SK-N-SH (cell line): Measurements from ENCODE around the gene CAPS. TPM values are rescaled to one million over a fixed set of nuclear protein-coding genes. Genes with fewer than 3 reads are reported as not detected.

Experiments used
- CTCF ChIA-PET: fragments of 300-600, 350-600 bp; formaldehyde crosslinking; extraction: SDS; loops from one replicate; lab custom pipeline; 2021; lab: Yijun Ruan, JAX
- POLR2A ChIA-PET: fragments of 350-600 bp; sonication (Branson Sonifier 250); formaldehyde crosslinking; extraction: SDS; loops from one replicate; lab custom pipeline; 2020; ENCODE audit warnings: antibody characterized with exemption, inconsistent platforms; lab: Yijun Ruan, JAX
- DNase-seq: peaks from one replicate; pipeline ENCODE4 v3.0.0; 2012
- H2AFZ ChIP-seq: fragments of 200-600 bp; sonication (generic); 2 replicates; pipeline ENCODE4 v1.8.1; 2016; ENCODE audit warnings: antibody characterized with exemption, mild to moderate bottlenecking, low read depth
- H3F3A ChIP-seq: fragments of 200-600 bp; sonication (generic); replicated peaks from 2 replicates; pipeline ENCODE3; 2016; ENCODE audit warnings: antibody characterized with exemption, mild to moderate bottlenecking; ENCODE audit not compliant: insufficient read depth
- H3K27ac ChIP-seq, 2 experiments: fragments of 200-500 bp in 1 of 2; fragments of 200-600 bp in 1 of 2; sonication (Bioruptor generic) in 1 of 2; sonication (generic), shearing (Covaris generic) in 1 of 2; 2 replicates each; pipeline versions ENCODE4 v1.5.1 to v1.6.1; 2014 to 2016; ENCODE audit warnings: low read depth in 2 of 2, inconsistent platforms in 1 of 2, low read length in 1 of 2, mild to moderate bottlenecking in 1 of 2, mixed read lengths in 1 of 2
- H3K27me3 ChIP-seq: fragments of 200-600 bp; sonication (generic), shearing (Covaris generic); 2 replicates; pipeline ENCODE4 v1.6.1; 2016; ENCODE audit warnings: mixed run types; ENCODE audit not compliant: insufficient read depth
- H3K36me3 ChIP-seq, 2 experiments: fragments of 200-500 bp in 1 of 2; fragments of 200-600 bp in 1 of 2; sonication (Bioruptor generic) in 1 of 2; sonication (generic) in 1 of 2; replicated peaks in 1 of 2; 2 replicates each; pipeline versions ENCODE3 to v1.5.1; 2014 to 2016; ENCODE audit warnings: low read length in 1 of 2, mild to moderate bottlenecking in 1 of 2; ENCODE audit not compliant: insufficient read depth in 2 of 2, control insufficient read depth in 1 of 2
- H3K4me1 ChIP-seq, 2 experiments: fragments of 200-500 bp in 1 of 2; fragments of 200-600 bp in 1 of 2; sonication (Bioruptor generic) in 1 of 2; sonication (generic), shearing (Covaris generic) in 1 of 2; 2 replicates each; pipeline versions ENCODE4 v1.5.1 to v1.6.1; 2014 to 2016; ENCODE audit warnings: low read depth in 1 of 2, low read length in 1 of 2, mixed run types in 1 of 2; ENCODE audit not compliant: insufficient read depth in 2 of 2, control insufficient read depth in 1 of 2
- H3K4me2 ChIP-seq: fragments of 200-600 bp; sonication (generic), shearing (Covaris generic); 2 replicates; pipeline ENCODE4 v1.6.1; 2017; ENCODE audit warnings: mixed run types
- H3K4me3 ChIP-seq, 2 experiments: fragments of 200-500 bp in 1 of 2; fragments of 200-600 bp in 1 of 2; sonication (Bioruptor generic) in 1 of 2; sonication (generic), shearing (Covaris generic) in 1 of 2; 2 replicates each; pipeline versions ENCODE4 v1.5.1 to v1.8.1; 2014 to 2016; ENCODE audit warnings: low read depth in 2 of 2, inconsistent platforms in 1 of 2, low read length in 1 of 2, mild to moderate bottlenecking in 1 of 2, mixed read lengths in 1 of 2, moderate library complexity in 1 of 2
- H3K79me2 ChIP-seq: fragments of 200-600 bp; sonication (generic); 2 replicates; pipeline ENCODE4 v1.8.1; 2017; ENCODE audit warnings: mild to moderate bottlenecking; ENCODE audit not compliant: insufficient read depth
- H3K9ac ChIP-seq: fragments of 200-600 bp; sonication (generic); 2 replicates; pipeline ENCODE4 v1.6.1; 2017; ENCODE audit warnings: mixed run types
- H3K9me2 ChIP-seq: fragments of 200-600 bp; sonication (generic); 2 replicates; pipeline ENCODE4 v1.6.1; 2017; ENCODE audit warnings: mixed run types
- H3K9me3 ChIP-seq: fragments of 200-600 bp; sonication (generic); 2 replicates; pipeline ENCODE4 v1.6.1; 2017; ENCODE audit warnings: mixed run types, mild to moderate bottlenecking, moderate library complexity
- H4K20me1 ChIP-seq: fragments of 200-600 bp; sonication (generic); 2 replicates; pipeline ENCODE4 v1.6.1; 2017; ENCODE audit warnings: mild to moderate bottlenecking, mixed run types; ENCODE audit not compliant: insufficient read depth
- EZH2phosphoT487 ChIP-seq: fragments of 200-600 bp; sonication (generic); IDR thresholded peaks from 2 replicates; pipeline ENCODE4 v1.6.1; 2017; ENCODE audit warnings: low read depth, mixed run types, mild to moderate bottlenecking, antibody characterized with exemption, moderate library complexity, borderline replicate concordance
- GATA2 ChIP-seq: sonication (generic); formaldehyde crosslinking; IDR thresholded peaks from 2 replicates; pipeline ENCODE4 v1.5.0; 2020; ENCODE audit warnings: mild to moderate bottlenecking, missing genetic modification reagents
- NRF1 ChIP-seq: IDR thresholded peaks from 2 replicates; pipeline ENCODE4 v1.6.1; 2012; ENCODE audit warnings: low read depth, mild to moderate bottlenecking, low read length
- WGBS: methylation state at CpG from one replicate; pipeline ENCODE4 v1.1.6; 2017; ENCODE audit warnings: low lambda C conversion rate; 5-methylcytosine and 5-hydroxymethylcytosine counted together
- polyA plus RNA-seq, 3 experiments: library from polyadenylated mRNA; depleted of rRNA; stranded (reverse); fragments of >200 nt; gene quantifications; 2 replicates each; pipeline ENCODE4 v1.2.3, GENCODE V29; 2012
- TF ChIP-seq, protein P1 (sequence below): IDR thresholded peaks from 2 replicates; pipeline ENCODE4 v1.4.0; 2012; ENCODE audit warnings: low read depth
- TF ChIP-seq, protein P2 (sequence below): IDR thresholded peaks from 2 replicates; pipeline ENCODE4; 2012
- TF ChIP-seq, protein P3 (sequence below): fragments of 150-350 bp; IDR thresholded peaks from 2 replicates; pipeline ENCODE4 v1.6.1; 2017; ENCODE audit warnings: antibody characterized with exemption, low read length, low read depth, borderline replicate concordance
- TF ChIP-seq, protein P4 (sequence below): fragments of 150-350 bp; IDR thresholded peaks from 2 replicates; pipeline ENCODE4 v1.6.1; 2016; ENCODE audit warnings: mild to moderate bottlenecking, low read depth, low read length
- TF ChIP-seq, protein P5 (sequence below): IDR thresholded peaks from 2 replicates; pipeline ENCODE4 v1.4.0; 2012; ENCODE audit warnings: low read depth, borderline replicate concordance
- TF ChIP-seq, protein P6 (sequence below): fragments of 200-600 bp; sonication (generic); IDR thresholded peaks from 2 replicates; pipeline ENCODE4 v1.6.1; 2017; ENCODE audit warnings: antibody characterized with exemption, mild to moderate bottlenecking, moderate library complexity

The CAPS gene
- polyA plus RNA-seq, 1 of the 3 experiments (the other 2 are of a cell fraction), result 13.4 TPM

DNA sequence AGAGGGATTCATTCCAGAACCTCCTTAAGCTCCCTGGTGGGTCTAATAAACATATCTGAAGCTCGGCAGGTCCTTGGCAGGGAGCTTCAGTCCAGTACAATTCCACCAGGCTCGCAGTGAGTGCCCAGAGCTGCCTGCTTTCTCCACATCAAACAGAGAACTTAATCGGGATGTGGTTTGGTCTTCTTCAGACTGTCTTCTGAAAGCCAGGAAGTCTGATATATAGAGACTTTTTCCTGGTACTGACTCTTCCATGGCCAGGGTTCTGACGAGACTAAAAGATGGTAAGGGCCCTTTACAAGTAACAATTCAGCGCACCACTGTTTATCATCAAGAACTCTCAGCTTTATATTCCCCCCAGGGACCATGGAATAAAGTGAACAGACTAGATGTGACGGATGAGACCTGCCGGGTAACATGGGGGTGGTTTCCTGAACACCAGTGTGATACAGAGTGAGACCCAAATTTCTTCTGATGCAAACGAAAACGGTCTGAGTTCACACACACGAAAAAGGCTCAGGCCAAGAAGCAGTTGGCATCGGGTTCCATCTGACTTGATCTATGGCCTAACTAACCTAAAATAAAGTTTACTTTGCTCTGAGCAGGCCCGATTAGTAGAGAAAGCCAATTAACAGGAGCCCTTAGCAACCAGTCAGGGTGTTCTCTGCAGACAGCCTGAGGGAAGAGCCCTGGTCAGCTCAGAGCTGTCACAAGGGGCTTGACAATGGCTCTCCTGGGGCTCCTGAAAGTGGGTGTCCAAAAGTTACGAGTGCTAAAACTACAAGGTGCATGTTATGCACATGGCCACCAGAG, 34.9 kb downstream of the CAPS start:
- peaks cover 21 to 53% of the 10 kb centered on the region in 2 experiments for H3K4me1 ChIP-seq
- H3K36me3 ChIP-seq, result peaks cover 8 to 22% of the 10 kb centered on the region in 2 experiments
- TF ChIP-seq, protein P1, sequence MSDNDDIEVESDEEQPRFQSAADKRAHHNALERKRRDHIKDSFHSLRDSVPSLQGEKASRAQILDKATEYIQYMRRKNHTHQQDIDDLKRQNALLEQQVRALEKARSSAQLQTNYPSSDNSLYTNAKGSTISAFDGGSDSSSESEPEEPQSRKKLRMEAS, result no peak
- TF ChIP-seq, protein P2, sequence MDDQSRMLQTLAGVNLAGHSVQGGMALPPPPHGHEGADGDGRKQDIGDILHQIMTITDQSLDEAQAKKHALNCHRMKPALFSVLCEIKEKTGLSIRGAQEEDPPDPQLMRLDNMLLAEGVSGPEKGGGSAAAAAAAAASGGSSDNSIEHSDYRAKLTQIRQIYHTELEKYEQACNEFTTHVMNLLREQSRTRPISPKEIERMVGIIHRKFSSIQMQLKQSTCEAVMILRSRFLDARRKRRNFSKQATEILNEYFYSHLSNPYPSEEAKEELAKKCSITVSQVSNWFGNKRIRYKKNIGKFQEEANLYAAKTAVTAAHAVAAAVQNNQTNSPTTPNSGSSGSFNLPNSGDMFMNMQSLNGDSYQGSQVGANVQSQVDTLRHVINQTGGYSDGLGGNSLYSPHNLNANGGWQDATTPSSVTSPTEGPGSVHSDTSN, result no peak
- TF ChIP-seq, protein P3, sequence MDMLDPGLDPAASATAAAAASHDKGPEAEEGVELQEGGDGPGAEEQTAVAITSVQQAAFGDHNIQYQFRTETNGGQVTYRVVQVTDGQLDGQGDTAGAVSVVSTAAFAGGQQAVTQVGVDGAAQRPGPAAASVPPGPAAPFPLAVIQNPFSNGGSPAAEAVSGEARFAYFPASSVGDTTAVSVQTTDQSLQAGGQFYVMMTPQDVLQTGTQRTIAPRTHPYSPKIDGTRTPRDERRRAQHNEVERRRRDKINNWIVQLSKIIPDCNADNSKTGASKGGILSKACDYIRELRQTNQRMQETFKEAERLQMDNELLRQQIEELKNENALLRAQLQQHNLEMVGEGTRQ, result no peak
- TF ChIP-seq EZH2phosphoT487, result no peak
- DNase-seq, result no peak
- ChIA-PET POLR2A (interaction anchor here (1.2 kb wide), 1 partner anchor 29 kb away, joined by 4 read pairs; the partner anchor contains the start of gene RANBP3), CTCF (interaction anchor here (1.3 to 1.7 kb wide), 2 partner anchors 19 to 38 kb away, joined by 3 to 10 read pairs; no protein-coding TSS in a partner anchor)
- WGBS, result 84% methylated on average over 13 of the region's 13 CpGs
- no peaks in the 10 kb centered on the region for H3K9me3 ChIP-seq
- no peaks in the 10 kb centered on the region for H3F3A ChIP-seq
- no peak overlapping the region for H2AFZ ChIP-seq
- H4K20me1 ChIP-seq, result peaks cover 93% of the 10 kb centered on the region
- H3K4me2 ChIP-seq, result no peak overlapping the region
- H3K27me3 ChIP-seq, result no peaks in the 10 kb centered on the region
- no peak overlapping the region for H3K4me3 ChIP-seq
- H3K79me2 ChIP-seq, result peaks cover 94% of the 10 kb centered on the region
- peak overlapping the region in 1 of 2 experiments; percentile 11; a peak in 1 of 4 replicates for H3K27ac ChIP-seq
- H3K9ac ChIP-seq, result no peak overlapping the region
- no peaks in the 10 kb centered on the region for H3K9me2 ChIP-seq

DNA sequence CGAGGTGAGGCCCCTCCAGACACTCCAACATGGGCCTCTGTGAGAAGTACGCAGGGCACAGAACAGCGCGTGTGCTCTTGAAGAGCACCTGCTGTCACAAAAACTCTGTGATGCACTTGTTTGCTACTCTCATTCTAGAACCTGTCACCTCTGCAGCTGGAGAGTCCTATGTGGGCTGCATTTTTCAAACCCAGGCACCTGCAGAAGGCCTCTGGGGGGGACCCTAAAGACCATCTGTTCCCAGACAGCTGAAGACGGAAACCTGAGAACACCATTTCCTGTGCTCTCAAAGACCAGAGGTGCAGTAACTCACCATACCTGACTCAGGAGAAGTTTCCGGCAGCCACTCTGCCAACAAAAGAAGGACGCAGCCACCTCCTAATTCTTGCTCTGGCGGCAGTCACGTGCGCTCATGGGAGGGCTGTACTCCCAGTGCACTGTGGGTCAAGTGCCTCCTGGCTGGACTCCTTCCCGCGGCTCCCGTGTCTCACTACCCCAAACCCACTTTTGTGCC, 35.8 kb downstream of the CAPS start:
- Histone ChIP-seq H3K27me3 (no peaks in the 10 kb centered on the region), H3K4me2 (no peak overlapping the region), H3K4me1 (peaks cover 30 to 55% of the 10 kb centered on the region in 2 experiments), H3K36me3 (peaks cover 8 to 20% of the 10 kb centered on the region in 2 experiments), H3K79me2 (peaks cover 94% of the 10 kb centered on the region), H3F3A (no peaks in the 10 kb centered on the region), H4K20me1 (peaks cover 93% of the 10 kb centered on the region), H3K9me3 (no peaks in the 10 kb centered on the region), H3K27ac (no peak overlapping the region; a peak in 1 of 4 replicates), H3K4me3 (no peak overlapping the region), H3K9ac (no peak overlapping the region), H2AFZ (no peak overlapping the region), H3K9me2 (no peaks in the 10 kb centered on the region)
- ChIA-PET CTCF (interaction anchor here (1.7 to 3.5 kb wide), 3 partner anchors 18 to 25 kb away, joined by 4 to 29 read pairs (median 10); no protein-coding TSS in a partner anchor), POLR2A (no interaction called here)
- DNase-seq, result no peak
- TF ChIP-seq, protein P4, sequence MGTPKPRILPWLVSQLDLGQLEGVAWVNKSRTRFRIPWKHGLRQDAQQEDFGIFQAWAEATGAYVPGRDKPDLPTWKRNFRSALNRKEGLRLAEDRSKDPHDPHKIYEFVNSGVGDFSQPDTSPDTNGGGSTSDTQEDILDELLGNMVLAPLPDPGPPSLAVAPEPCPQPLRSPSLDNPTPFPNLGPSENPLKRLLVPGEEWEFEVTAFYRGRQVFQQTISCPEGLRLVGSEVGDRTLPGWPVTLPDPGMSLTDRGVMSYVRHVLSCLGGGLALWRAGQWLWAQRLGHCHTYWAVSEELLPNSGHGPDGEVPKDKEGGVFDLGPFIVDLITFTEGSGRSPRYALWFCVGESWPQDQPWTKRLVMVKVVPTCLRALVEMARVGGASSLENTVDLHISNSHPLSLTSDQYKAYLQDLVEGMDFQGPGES, result no peak
- TF ChIP-seq, protein P5, sequence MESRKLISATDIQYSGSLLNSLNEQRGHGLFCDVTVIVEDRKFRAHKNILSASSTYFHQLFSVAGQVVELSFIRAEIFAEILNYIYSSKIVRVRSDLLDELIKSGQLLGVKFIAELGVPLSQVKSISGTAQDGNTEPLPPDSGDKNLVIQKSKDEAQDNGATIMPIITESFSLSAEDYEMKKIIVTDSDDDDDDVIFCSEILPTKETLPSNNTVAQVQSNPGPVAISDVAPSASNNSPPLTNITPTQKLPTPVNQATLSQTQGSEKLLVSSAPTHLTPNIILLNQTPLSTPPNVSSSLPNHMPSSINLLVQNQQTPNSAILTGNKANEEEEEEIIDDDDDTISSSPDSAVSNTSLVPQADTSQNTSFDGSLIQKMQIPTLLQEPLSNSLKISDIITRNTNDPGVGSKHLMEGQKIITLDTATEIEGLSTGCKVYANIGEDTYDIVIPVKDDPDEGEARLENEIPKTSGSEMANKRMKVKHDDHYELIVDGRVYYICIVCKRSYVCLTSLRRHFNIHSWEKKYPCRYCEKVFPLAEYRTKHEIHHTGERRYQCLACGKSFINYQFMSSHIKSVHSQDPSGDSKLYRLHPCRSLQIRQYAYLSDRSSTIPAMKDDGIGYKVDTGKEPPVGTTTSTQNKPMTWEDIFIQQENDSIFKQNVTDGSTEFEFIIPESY, result no peak
- no peak for TF ChIP-seq GATA2
- TF ChIP-seq, protein P6, sequence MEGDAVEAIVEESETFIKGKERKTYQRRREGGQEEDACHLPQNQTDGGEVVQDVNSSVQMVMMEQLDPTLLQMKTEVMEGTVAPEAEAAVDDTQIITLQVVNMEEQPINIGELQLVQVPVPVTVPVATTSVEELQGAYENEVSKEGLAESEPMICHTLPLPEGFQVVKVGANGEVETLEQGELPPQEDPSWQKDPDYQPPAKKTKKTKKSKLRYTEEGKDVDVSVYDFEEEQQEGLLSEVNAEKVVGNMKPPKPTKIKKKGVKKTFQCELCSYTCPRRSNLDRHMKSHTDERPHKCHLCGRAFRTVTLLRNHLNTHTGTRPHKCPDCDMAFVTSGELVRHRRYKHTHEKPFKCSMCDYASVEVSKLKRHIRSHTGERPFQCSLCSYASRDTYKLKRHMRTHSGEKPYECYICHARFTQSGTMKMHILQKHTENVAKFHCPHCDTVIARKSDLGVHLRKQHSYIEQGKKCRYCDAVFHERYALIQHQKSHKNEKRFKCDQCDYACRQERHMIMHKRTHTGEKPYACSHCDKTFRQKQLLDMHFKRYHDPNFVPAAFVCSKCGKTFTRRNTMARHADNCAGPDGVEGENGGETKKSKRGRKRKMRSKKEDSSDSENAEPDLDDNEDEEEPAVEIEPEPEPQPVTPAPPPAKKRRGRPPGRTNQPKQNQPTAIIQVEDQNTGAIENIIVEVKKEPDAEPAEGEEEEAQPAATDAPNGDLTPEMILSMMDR, result no peak
- no peak for TF ChIP-seq NRF1
- 96% methylated on average over 13 of the region's 13 CpGs for WGBS
